Right atrium auricular region (tissue), 2 donors: ENCODE data around the gene PVALEF. TPM values are rescaled to one million over a fixed set of nuclear protein-coding genes. Genes with fewer than 3 reads are reported as not detected.

Source experiments
- DNase-seq: peaks from one replicate; pipeline ENCODE4 v3.0.0-alpha.2; 2019; ENCODE audit warnings: low spot score
- H3K27ac ChIP-seq, 2 donors: fragments of 200-600 bp; sonication (generic); 1 replicate in 1 of 2; 2 replicates in 1 of 2; pipeline ENCODE4 v1.5.1; 2016 to 2019
- H3K27me3 ChIP-seq, 2 donors: fragments of 200-600 bp; sonication (generic); one replicate each; pipeline versions ENCODE4 v1.5.1 to v1.6.0; 2017 to 2019
- H3K36me3 ChIP-seq: fragments of 200-600 bp; sonication (generic); one replicate; pipeline ENCODE4 v1.5.1; 2016
- H3K4me1 ChIP-seq, 2 donors: fragments of 200-600 bp; sonication (generic); one replicate each; pipeline versions ENCODE4 v1.5.1 to v1.6.0; 2017 to 2019
- H3K4me3 ChIP-seq, 2 donors: fragments of 200-600 bp; sonication (generic); 1 replicate in 1 of 2; 2 replicates in 1 of 2; pipeline ENCODE4 v1.5.1; 2017 to 2019; ENCODE audit warnings: mild to moderate bottlenecking in 1 of 2, moderate library complexity in 1 of 2
- H3K9me3 ChIP-seq, 2 donors: fragments of 200-600 bp; sonication (generic); one replicate each; pipeline ENCODE4 v1.5.1; 2019
- total RNA-seq, 2 donors: library from RNA; depleted of rRNA; stranded (reverse); fragments of >200 nt; gene quantifications; one replicate each; pipeline ENCODE4 v1.1.0, GENCODE V29; 2016
- TF ChIP-seq, protein P1 (sequence below), 2 donors: fragments of 200-600 bp; sonication (generic); IDR thresholded peaks; one replicate each; pipeline ENCODE4 v1.5.1; 2019; ENCODE audit warnings: antibody characterized with exemption in 2 of 2

PVALEF gene
- total RNA-seq, 2 donors from 2014 or later, result not detected

DNA sequence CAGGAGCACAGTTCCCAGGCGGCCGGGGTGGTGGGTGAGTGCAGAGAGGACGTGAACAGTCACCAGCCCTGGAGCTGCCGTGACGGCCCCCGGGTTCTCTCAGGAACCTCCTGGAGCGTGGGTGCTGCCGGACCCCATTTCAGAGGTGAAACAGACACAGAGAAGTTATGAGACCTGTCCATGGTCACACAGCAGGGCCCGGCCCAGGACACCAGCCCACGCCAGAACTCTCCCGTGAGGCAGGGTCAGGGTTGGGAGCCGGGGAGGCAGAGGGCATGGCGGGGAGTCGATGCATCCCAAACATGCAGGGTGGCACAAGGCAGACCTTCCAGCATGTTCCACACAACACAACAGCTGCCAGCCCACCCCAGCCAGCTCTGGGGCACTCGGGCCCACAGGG lies 3.8 kb upstream of the PVALEF start:
- TF ChIP-seq, protein P1, sequence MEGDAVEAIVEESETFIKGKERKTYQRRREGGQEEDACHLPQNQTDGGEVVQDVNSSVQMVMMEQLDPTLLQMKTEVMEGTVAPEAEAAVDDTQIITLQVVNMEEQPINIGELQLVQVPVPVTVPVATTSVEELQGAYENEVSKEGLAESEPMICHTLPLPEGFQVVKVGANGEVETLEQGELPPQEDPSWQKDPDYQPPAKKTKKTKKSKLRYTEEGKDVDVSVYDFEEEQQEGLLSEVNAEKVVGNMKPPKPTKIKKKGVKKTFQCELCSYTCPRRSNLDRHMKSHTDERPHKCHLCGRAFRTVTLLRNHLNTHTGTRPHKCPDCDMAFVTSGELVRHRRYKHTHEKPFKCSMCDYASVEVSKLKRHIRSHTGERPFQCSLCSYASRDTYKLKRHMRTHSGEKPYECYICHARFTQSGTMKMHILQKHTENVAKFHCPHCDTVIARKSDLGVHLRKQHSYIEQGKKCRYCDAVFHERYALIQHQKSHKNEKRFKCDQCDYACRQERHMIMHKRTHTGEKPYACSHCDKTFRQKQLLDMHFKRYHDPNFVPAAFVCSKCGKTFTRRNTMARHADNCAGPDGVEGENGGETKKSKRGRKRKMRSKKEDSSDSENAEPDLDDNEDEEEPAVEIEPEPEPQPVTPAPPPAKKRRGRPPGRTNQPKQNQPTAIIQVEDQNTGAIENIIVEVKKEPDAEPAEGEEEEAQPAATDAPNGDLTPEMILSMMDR (IDR thresholded peaks at IDR 0.05), result no peak
- Histone ChIP-seq H3K27ac (no peak overlapping the region), H3K4me3 (no peak overlapping the region), H3K4me1 (peaks cover 0 to 26% of the 10 kb centered on the region in 2 donors), H3K9me3 (no peaks in the 10 kb centered on the region), H3K36me3 (no peaks in the 10 kb centered on the region), H3K27me3 (no peaks in the 10 kb centered on the region)
- no peak for DNase-seq

- Histone ChIP-seq H3K27ac (no peak overlapping the region), H3K36me3 (no peaks in the 10 kb centered on the region), H3K9me3 (no peaks in the 10 kb centered on the region), H3K27me3 (no peaks in the 10 kb centered on the region), H3K4me1 (peaks cover 0 to 26% of the 10 kb centered on the region in 2 donors), H3K4me3 (no peak overlapping the region)
- TF ChIP-seq, protein P1 (IDR thresholded peaks at IDR 0.05), result no peak
- DNase-seq, result no peak
Measured at GRCh38 chr17:81161972-81162371, 3.3 kb upstream of the PVALEF start.

- TF ChIP-seq, protein P1 (IDR thresholded peaks at IDR 0.05), result no peak
- no peaks in the 10 kb centered on the region for H3K27me3 ChIP-seq
- no peak for DNase-seq
- H3K4me3 ChIP-seq, result no peak overlapping the region
- no peaks in the 10 kb centered on the region for H3K36me3 ChIP-seq
- peaks cover 0 to 26% of the 10 kb centered on the region in 2 donors for H3K4me1 ChIP-seq
- H3K27ac ChIP-seq, result no peak overlapping the region
- H3K9me3 ChIP-seq, result no peaks in the 10 kb centered on the region
Measured at GRCh38 chr17:81162491-81162890, 2.8 kb upstream of the PVALEF start.

DNA sequence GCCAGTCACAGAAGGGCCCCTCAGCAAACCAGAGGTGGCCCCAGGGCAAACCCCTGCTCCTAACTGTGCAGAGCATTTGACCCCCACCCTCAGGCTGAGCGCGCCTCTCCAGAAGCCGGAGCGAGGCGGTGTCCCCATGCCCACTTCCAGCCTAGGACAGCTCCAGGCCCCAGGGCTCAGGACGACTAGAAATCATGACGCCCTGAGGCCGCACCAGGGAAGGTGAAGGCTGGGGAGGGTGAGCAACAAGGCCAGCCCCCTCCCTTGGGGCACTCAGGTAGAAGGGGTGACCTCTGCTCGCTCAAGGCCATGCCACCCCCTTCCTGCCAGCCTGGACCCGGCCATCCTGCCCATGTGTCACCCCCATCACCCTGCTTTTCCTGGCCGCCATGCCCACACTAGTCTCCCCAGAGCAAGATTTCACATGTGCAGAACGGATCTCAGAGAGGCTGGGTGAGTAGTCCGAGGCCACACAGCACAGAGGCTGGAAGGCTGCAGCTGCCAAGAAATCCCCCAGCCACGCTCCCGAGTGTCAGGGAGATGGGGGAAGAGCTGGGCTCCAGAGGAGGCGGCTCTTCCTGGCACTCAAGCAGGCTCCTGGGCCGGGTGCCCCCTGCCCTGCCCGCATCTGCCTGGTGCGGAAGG lies 2.1 kb upstream of the PVALEF start:
- Histone ChIP-seq H3K27ac (no peak overlapping the region), H3K4me3 (no peak overlapping the region), H3K4me1 (peaks cover 0 to 26% of the 10 kb centered on the region in 2 donors), H3K27me3 (no peaks in the 10 kb centered on the region), H3K36me3 (no peaks in the 10 kb centered on the region), H3K9me3 (no peaks in the 10 kb centered on the region)
- TF ChIP-seq, protein P1 (IDR thresholded peaks at IDR 0.05), result no peak
- DNase-seq, result no peak

DNA sequence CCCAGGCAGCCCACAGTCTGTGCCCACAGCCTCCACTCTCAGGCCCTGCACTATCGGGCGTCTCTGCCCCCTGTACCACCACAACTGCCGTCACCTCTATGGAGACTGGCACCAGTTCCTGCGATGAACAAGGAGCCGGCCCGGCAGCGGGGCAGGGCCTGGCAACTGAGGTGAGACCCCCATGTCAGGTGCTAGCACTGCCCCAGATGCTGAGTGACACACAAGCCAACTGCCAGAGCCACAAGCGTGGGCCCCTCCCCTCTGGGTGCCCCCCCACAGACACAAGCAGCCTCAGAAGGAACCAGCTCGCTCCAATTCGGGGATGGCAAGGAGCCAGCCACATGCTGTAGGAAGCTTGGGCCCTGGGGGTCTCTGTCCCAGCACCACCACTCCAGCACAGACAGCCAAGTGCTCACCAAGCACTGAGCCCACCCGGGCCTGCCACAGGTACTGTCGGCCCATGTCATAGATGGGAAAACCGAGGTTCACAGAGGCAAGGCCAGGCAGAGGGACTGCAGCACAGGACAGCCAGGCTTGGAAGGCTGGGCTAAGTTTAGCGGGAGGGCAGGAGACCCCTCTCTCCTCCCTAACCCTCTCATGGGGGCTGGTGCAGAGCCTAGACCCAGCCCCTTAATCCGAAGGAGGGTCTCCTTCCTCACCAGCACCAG lies 1.5 kb upstream of the PVALEF start:
- Histone ChIP-seq H3K4me3 (no peak overlapping the region), H3K4me1 (peaks cover 0 to 26% of the 10 kb centered on the region in 2 donors), H3K9me3 (no peaks in the 10 kb centered on the region), H3K27ac (no peak overlapping the region), H3K27me3 (no peaks in the 10 kb centered on the region), H3K36me3 (no peaks in the 10 kb centered on the region)
- TF ChIP-seq, protein P1 (IDR thresholded peaks at IDR 0.05), result no peak
- DNase-seq, result no peak
